GM23248 (cell line): ENCODE results near the gene WBP2.

ENCODE experiments used
- EZH2 ChIP-seq: fragments of 200-600 bp; sonication (generic); IDR thresholded peaks from 2 replicates; pipeline ENCODE4 v1.6.1; 2018; ENCODE audit warnings: antibody characterized with exemption, mild to moderate bottlenecking; ENCODE audit not compliant: insufficient read depth, poor library complexity, severe bottlenecking
- EZH2phosphoT487 ChIP-seq: fragments of 200-600 bp; sonication (generic); IDR thresholded peaks from 2 replicates; pipeline ENCODE4 v1.6.1; 2018; ENCODE audit warnings: antibody characterized with exemption, moderate library complexity, mild to moderate bottlenecking, low read depth; ENCODE audit not compliant: insufficient read depth

GRCh38 chr17:75900691-75901533, 45.8 kb upstream of the WBP2 start:
- no peak for TF ChIP-seq EZH2phosphoT487
- TF ChIP-seq EZH2, result no peak
